ENCODE measurements around the gene PPY. TPM values are rescaled to one million over a fixed set of nuclear protein-coding genes. Genes with fewer than 3 reads are reported as not detected.
"Not testable (repeated sequence)": the region's sequence is repeated elsewhere in the genome, so short reads cannot be mapped to it uniquely, and the experiment has no call there.

The PPY gene
- total RNA-seq, 1 experiment from 2014 or later: not detected

- H2AFZ ChIP-seq (ENCODE audit: low read length): no peak overlapping the region
- no peak overlapping the region for H3K27ac ChIP-seq (ENCODE audit: insufficient read length, low read depth, low read length)
- no CpG with 5 or more reads among the region's 2 CpGs for WGBS (ENCODE audit: extremely low coverage, insufficient read length, low lambda C conversion rate)
- H3K79me1 ChIP-seq (ENCODE audit: insufficient read depth, low read depth, low read length, poor library complexity, severe bottlenecking): no peaks in the 10 kb centered on the region
- Mint-ChIP-seq H3K4me1 (no peaks in the 10 kb centered on the region), H3K27ac (no peak overlapping the region), H3K27me3 (ENCODE audit: low read depth) (peaks cover 10% of the 10 kb centered on the region), H3K36me3 (ENCODE audit: insufficient read depth in 1 of 3, low read depth in 3 of 3) (no peaks in the 10 kb centered on the region), H3K4me3 (no peak overlapping the region), H3K9me3 (no peaks in the 10 kb centered on the region; a peak in 1 of 5 replicates)
- H3K4me1 ChIP-seq (ENCODE audit: insufficient read depth, low read length): no peaks in the 10 kb centered on the region
- H3K14ac ChIP-seq (ENCODE audit: insufficient read depth, low read length): no peak overlapping the region
- H3K23me2 ChIP-seq (ENCODE audit: insufficient read length, low read depth, low read length, poor library complexity, severe bottlenecking): no peaks in the 10 kb centered on the region
- no peaks in the 10 kb centered on the region for H3K27me3 ChIP-seq (ENCODE audit: insufficient read depth, low read length)
- no peaks in the 10 kb centered on the region for H4K20me1 ChIP-seq (ENCODE audit: control insufficient read depth, insufficient read depth, insufficient read length)
- H3K23ac ChIP-seq (ENCODE audit: insufficient read length, low read depth, low read length): no peak overlapping the region
- H4K91ac ChIP-seq (ENCODE audit: insufficient read length, low read depth, low read length): no peak overlapping the region
- H3T11ph ChIP-seq (ENCODE audit: low read length): no peak overlapping the region
- H3K18ac ChIP-seq (ENCODE audit: insufficient read length, low read depth, low read length): no peak overlapping the region
- H3K9me3 ChIP-seq (ENCODE audit: control insufficient read depth, low read depth, low read length): no peaks in the 10 kb centered on the region
- H3K4ac ChIP-seq (ENCODE audit: low read depth, low read length): no peak overlapping the region
- no peak overlapping the region for H4K5ac ChIP-seq (ENCODE audit: insufficient read length, low read depth, low read length)
- no peak for DNase-seq
- H2BK120ac ChIP-seq (ENCODE audit: low read depth, low read length, poor library complexity, severe bottlenecking): no peak overlapping the region
- no peak overlapping the region for H2AK5ac ChIP-seq (ENCODE audit: insufficient read length, low read length)
- TF ChIP-seq, protein P1, sequence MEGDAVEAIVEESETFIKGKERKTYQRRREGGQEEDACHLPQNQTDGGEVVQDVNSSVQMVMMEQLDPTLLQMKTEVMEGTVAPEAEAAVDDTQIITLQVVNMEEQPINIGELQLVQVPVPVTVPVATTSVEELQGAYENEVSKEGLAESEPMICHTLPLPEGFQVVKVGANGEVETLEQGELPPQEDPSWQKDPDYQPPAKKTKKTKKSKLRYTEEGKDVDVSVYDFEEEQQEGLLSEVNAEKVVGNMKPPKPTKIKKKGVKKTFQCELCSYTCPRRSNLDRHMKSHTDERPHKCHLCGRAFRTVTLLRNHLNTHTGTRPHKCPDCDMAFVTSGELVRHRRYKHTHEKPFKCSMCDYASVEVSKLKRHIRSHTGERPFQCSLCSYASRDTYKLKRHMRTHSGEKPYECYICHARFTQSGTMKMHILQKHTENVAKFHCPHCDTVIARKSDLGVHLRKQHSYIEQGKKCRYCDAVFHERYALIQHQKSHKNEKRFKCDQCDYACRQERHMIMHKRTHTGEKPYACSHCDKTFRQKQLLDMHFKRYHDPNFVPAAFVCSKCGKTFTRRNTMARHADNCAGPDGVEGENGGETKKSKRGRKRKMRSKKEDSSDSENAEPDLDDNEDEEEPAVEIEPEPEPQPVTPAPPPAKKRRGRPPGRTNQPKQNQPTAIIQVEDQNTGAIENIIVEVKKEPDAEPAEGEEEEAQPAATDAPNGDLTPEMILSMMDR (conservative IDR thresholded peaks at IDR 0.05): no peak
- H3K4me2 ChIP-seq (ENCODE audit: insufficient read depth, insufficient read length, low read length): no peak overlapping the region
- no peak overlapping the region for H4K8ac ChIP-seq (replicated peaks; ENCODE audit: insufficient read length, low read depth, low read length)
- no peak overlapping the region for H2BK5ac ChIP-seq (ENCODE audit: insufficient read length, low read length)
- no peak overlapping the region for H3K9ac ChIP-seq (ENCODE audit: extremely low read depth, insufficient read length, low read length)
- no peaks in the 10 kb centered on the region for H3K79me2 ChIP-seq (ENCODE audit: insufficient read depth, low read length)
- H2BK12ac ChIP-seq (ENCODE audit: insufficient read length, low read depth, low read length): no peak overlapping the region
- no peak overlapping the region for H3K56ac ChIP-seq (ENCODE audit: insufficient read length, low read depth, low read length)
- no peak overlapping the region for H2BK15ac ChIP-seq (ENCODE audit: low read depth, low read length)
- H2BK20ac ChIP-seq (ENCODE audit: low read depth, low read length, poor library complexity, severe bottlenecking): no peak overlapping the region
Observed at GRCh38 chr17:43961954-43962353, 19.7 kb upstream of the PPY start.

DNA sequence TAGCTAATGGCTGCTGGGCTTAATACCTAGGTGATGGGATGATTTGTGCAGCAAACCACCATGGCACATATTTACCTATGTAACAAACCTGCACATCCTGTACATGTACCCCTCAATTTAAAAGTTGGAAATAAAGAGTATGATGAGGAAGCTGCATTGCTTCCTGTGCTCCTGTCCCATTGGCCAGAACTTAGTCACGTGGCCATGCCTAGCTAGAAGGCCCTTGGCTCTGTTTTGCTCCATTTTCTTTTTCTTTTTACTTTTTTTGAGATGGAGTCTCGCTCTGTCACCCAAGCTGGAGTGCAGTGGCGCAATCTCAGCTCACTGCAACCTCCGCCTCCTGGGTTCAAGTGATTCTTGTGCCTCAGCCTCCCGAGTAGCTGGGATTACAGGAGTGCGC lies 19.0 kb upstream of the PPY start:
- not testable (repeated sequence) for H3K23me2 ChIP-seq (ENCODE audit: insufficient read length, low read depth, low read length, poor library complexity, severe bottlenecking); H3K9ac ChIP-seq (ENCODE audit: extremely low read depth, insufficient read length, low read length); H4K5ac ChIP-seq (ENCODE audit: insufficient read length, low read depth, low read length); H3K27ac Mint-ChIP-seq; H4K91ac ChIP-seq (ENCODE audit: insufficient read length, low read depth, low read length); H3K14ac ChIP-seq (ENCODE audit: insufficient read depth, low read length); H3K36me3 Mint-ChIP-seq (ENCODE audit: insufficient read depth in 1 of 3, low read depth in 3 of 3); H3K56ac ChIP-seq (ENCODE audit: insufficient read length, low read depth, low read length); H3K79me1 ChIP-seq (ENCODE audit: insufficient read depth, low read depth, low read length, poor library complexity, severe bottlenecking); H3K9me3 Mint-ChIP-seq; H2BK20ac ChIP-seq (ENCODE audit: low read depth, low read length, poor library complexity, severe bottlenecking); H3K79me2 ChIP-seq (ENCODE audit: insufficient read depth, low read length); H3K27me3 Mint-ChIP-seq (ENCODE audit: low read depth); H2BK15ac ChIP-seq (ENCODE audit: low read depth, low read length); H3K4me1 Mint-ChIP-seq; H3K27ac ChIP-seq (ENCODE audit: insufficient read length, low read depth, low read length); H2BK5ac ChIP-seq (ENCODE audit: insufficient read length, low read length); H4K20me1 ChIP-seq (ENCODE audit: control insufficient read depth, insufficient read depth, insufficient read length); H2AK5ac ChIP-seq (ENCODE audit: insufficient read length, low read length); H3K4ac ChIP-seq (ENCODE audit: low read depth, low read length); H3K4me3 Mint-ChIP-seq; DNase-seq; H3K4me2 ChIP-seq (ENCODE audit: insufficient read depth, insufficient read length, low read length); H3K9me3 ChIP-seq (ENCODE audit: control insufficient read depth, low read depth, low read length); H2BK120ac ChIP-seq (ENCODE audit: low read depth, low read length, poor library complexity, severe bottlenecking); H3T11ph ChIP-seq (ENCODE audit: low read length); H2AFZ ChIP-seq (ENCODE audit: low read length); H3K18ac ChIP-seq (ENCODE audit: insufficient read length, low read depth, low read length); H2BK12ac ChIP-seq (ENCODE audit: insufficient read length, low read depth, low read length); H4K8ac ChIP-seq (replicated peaks; ENCODE audit: insufficient read length, low read depth, low read length); H3K23ac ChIP-seq (ENCODE audit: insufficient read length, low read depth, low read length); H3K4me1 ChIP-seq (ENCODE audit: insufficient read depth, low read length); H3K27me3 ChIP-seq (ENCODE audit: insufficient read depth, low read length)
- WGBS (ENCODE audit: extremely low coverage, insufficient read length, low lambda C conversion rate): no CpG with 5 or more reads among the region's 6 CpGs

All from H9 (cell line).